Stimulated activated CD4-positive, alpha-beta T cell treated with anti-CD3 and anti-CD28 coated beads, Interleukin-1b, Interleukin-23, amount 100 ng/mL, for 48 hours (primary cell): Measurements from ENCODE around the gene MAD1L1.
"Not testable (repeated sequence)": the region's sequence is repeated elsewhere in the genome, so short reads cannot be mapped to it uniquely, and the experiment has no call there.

Experiments
- DNase-seq: peaks from one replicate; pipeline ENCODE4 v3.0.0-alpha.2; 2020

The MAD1L1 gene

DNA sequence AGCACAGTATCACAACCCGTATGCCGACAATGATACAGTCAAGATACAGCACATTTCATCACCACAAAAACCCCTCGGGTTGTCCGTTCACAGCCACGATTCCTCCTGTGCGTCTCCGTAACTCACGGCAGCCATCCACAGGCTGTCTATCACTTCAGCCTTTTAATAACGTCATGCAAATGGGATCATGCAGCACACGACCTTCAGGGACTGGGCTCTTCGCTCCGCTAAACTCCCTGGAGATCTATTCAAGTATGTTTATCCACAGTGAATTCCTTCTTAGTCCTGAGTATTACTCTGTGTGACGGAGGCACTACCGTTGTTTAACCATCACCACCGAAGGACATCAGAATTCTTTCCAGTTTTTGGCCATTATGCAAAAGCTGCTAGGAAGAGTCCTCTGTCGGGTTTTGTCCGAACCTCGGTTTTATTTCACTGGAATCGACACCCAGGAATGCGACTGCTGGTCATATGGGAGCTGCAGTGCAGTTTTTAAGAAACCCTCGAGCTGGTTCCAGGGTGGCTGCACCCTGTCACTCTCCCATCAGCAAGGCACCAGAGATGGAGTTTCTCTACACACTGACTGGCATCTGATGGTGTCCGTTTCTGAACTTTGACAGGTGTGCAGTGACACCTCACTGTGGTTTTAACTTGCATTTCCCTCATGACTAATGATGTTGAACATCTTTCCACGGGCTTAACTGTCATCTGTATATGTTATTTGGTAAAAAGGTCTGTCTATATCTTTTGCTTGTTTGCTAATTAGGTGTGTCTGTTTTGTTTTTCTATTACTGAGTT lies 193.6 kb downstream of the MAD1L1 start:
- DNase-seq: no peak

DNA sequence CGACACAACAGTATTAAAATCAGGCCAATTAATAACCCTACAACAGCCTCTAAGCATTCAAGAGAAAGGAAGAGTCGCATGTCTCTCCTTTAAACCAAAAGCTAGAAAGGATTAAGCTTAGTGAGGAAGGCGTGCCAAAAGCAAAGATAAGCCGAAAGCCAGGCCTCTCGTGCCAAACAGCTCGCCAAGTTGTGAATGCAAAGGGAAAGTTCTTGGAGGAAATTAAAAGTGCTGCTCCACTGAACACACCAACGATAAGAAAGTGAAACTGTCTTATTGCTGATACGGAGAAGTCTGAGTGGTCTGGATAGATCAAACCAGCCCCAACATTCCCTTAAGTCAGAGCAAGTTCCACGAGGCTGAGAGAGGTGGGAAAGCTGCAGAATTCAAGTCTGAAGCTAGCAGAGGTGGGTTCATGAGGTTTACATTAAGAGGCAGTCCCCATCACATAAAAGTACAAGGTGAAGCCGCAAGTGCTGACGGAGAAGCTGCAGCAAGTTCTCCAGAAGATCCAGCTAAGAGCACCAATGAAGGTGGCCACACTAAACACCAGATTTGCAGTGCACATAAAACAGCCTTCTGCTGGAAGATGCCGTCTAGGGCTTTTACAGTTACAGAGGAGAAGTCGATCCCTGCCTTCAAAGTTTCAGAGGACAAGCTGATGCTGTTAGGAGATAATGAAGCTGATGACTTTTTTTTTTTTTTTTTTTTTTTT lies 194.8 kb downstream of the MAD1L1 start:
- DNase-seq: no peak

DNA sequence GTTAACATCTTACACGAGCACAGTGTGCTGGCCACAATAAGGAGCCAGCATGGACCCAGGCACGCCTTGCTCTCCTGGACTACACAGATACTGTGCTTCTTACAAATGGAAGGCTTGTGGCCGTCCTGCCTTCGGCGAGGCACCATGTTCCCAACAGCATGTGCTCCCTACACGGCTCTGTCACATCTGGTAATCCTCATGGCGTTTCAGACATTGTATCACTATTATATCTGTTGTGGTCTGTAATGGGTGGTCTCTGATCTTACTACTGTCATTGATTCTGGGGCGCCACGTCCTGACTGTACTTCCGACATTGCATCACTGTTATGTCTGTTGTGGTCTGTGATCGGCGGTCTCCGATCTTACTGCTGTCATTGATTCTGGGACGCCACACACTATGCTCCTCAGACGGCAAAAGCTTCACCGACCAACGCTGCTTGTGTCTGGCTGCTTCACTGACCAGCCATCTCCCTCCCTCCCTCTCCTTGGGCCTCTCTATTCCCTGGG lies 195.4 kb downstream of the MAD1L1 start:
- no peak for DNase-seq

DNA sequence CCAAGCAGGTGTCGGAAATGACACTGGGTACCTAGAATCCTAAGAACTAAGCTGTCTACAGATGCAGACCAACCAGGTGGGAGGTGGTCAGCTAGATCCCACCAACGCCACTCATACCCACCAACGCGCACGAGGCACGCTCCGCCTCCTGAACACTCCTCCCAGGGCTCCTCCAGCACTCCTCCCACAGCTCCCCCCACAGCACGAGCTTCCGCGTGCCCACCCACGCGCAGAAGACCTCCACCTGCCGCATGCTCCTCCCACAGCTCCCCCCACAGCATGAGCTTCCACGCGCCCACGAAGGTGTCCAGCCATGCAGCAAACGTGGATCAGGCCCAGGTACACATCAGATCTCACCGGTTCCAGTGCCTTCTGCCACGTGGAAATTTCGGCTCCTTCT lies 196.0 kb downstream of the MAD1L1 start:
- no peak for DNase-seq

DNA sequence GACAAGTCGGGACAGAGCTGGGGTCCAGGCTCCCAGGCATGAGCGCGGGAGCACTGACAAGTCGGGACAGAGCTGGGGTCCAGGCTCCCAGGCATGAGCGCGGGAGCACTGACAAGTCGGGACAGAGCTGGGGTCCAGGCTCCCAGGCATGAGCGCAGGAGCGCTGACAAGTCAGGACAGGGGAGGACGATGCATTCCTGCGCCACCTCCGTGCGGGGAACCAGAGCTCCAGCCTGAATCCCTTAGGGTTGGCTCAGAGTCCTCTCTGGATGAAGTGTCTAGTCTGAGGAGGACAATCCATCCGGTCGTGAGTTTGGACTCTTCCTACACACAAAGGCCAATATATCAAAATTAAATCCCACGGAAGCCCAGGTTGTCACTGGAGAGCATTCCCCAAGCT lies 196.5 kb downstream of the MAD1L1 start:
- not testable (repeated sequence) for DNase-seq

DNA sequence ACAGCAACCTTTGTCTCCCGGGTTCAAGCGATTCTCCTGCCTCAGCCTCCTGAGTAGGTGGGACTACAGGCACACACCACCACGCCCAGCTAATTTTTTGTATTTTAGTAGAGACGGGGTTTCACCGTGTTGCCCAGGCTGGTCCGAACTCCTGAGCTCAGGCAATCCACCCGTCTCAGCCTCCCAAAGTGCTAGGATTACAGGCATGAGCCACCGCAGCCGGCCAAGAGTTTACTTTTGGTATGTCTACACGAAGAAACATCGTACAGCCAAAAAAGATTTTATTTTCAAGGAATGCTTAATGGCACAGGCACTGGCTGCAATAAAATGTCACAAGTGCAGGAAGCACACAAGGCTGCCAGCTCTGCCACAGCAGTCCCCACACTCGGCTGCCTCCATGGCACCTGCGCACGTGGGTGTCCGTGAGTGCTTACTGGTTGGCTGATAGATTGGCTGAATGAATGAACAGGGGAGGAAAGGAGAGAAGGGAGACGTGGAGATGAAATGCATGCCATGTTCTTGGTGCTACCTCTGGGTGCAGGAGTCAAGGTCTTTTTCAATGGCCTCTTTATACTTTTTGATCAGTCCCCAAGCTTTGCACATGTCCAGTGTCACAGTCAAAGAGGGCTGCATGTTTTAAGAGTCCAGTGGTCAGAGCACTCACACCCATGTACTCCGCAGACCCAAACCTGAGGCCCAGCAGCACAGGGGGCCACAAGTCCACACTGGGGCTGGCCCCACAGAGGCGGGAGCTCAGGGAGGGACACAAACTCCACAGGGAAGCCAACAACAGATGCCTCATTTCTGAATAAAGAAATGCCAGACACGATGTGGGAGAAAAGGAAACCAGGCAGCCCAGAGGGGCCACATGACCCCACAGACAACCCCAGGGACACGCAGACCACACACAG lies 198.2 kb downstream of the MAD1L1 start:
- DNase-seq: no peak

DNA sequence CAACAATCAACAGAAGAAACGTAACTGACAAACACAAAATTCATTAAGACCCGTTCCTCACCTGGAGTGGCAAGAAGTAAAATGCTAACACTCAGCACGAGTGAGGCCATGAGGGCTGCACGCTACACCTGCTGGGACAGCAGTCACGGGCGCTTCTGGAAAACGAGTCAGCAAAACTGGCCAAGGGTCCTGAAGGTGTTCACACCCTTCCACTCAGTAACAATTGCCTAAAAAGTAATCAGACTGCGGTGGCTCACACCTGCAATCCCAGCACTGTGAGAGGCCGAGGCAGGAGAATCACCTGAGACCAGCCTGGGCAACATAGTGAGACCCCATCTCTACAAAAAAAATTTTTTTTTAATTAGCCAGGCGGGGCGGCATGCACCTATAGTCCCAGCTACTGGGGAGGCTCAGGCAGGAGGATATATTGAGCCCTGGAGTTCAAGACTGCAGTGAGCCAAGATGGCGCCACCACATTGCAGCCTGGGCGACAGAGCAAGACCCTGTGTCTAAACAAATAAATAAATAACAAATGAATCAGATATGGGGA lies 199.1 kb downstream of the MAD1L1 start:
- no peak for DNase-seq

DNA sequence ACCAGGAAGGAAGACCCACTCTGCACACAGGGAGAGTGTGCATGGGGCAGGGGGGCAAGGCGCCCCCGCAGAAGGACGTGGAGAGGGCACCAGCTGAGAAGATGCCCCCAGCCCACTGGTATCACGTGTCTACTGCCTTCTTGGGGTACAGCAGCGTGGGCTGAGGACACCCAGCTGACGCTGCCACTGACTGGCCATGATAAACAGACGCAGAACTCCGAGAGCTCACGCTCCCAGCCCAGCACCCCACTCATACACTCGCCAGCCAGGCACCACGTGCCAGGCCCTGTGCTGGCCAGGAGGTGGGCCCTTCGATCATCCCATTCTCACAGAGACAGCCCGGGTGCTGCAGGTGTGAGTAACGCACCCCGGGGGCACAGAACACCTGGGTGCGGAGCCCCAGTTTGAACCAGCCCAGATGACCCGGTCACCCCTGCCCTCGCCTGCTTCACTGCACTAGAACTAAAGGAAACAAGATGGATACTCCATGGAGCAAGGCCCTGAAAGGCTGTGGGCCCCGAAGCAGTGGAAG lies 199.8 kb downstream of the MAD1L1 start:
- DNase-seq: no peak

DNA sequence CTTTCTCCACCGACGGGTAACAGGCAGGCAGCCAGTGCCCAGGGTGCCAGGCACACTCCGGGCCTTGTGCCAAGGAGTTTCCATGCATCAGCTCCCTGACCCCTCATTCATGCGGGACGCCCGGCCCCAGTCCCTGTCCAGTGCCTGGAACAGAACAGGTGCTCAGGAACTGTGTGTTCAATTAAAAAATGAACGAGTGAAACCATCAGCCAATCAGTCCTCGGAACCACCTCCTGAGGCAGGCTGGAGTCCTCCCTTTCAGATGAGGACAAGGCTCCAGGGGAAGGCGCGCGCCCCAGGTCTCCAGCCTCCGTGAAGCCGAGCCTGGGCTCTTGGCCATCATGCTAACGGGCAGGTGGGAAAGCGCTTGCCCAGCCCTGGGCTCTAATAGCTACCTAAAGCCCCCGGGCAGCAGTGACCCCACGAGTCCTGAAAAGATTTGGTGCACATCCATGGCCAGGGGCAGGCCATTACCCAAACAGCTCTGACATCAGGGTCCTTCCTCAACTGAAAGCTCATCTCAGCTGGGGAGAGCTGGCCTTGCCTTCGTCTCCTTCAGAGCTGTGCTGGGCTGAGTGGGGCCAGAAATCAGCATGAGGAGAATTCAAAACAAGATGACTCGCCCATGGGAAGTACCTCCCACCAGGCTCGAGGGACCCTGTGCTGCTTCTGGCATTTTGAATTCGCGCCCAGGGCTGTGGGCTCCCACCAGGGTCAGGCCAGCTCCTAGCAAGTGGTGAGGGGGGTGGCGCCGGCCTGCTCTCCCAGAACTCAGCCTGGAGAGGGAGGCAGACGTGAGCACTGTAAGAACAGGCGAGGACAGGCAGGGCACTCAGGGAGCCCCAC lies 200.5 kb downstream of the MAD1L1 start:
- no peak for DNase-seq

DNA sequence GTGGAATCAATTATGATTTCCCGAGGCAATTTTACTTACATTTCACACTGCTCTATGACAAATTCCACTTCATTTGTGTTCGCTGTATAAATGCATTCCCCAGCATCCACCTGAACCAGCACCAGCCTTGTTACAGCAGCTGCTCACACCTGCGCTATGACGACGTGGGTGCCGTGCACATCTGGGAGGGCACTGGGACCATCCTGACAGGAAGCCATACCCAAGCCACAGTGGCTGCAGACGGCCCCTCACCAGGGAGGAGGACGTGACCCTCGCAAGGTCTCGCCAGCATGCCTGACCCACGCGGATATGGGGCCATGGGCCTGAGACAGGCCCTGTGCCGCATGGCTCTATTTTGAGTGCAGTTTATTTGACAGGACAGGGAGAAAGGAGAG lies 201.3 kb downstream of the MAD1L1 start:
- DNase-seq: no peak

DNA sequence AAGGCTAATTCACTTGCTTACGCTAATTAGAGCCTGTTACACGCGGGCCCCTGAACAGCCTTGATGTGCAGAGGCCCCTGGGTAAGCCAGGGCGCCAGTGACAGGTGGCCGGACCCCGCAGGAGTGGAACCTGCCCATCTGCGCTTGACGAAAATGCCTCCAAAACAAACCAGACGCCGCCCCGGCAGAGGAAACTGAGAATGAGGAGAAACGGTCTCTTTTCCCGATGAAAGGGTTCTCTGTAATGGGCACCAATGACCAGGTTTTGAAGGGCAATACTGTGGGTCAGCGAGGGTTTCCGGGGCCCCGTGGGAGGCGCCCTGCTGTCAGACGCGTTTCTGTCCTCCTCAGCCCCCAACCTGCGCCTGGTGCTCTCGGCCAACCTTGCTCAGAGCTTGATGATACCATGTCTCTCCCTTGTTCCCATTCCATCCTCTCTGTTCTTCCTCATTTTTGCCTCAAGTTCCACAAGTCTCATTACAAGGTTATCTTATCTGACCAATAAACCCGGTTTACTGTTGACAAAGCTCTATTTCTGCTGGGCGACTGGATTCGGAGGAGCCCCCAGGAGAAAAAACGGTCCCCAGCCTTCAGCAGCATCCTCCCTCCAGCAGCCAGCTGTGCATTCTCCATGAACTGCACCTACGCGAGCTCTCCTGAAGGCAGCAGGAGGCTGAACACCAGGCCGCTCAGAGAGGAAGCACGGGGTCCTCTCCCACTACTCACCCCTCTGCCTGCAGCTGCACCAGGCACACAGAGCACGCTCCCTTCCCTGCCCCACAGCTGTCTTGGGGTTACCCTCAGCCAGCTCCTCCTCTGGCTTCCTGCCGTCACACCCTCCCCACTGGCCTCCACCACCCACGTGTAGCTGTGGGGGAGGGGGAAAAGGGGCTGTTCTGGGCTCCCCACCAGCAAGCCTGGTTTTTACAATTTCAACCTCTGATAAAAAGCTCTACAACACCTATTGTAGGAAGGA lies 202.0 kb downstream of the MAD1L1 start:
- DNase-seq: no peak

DNA sequence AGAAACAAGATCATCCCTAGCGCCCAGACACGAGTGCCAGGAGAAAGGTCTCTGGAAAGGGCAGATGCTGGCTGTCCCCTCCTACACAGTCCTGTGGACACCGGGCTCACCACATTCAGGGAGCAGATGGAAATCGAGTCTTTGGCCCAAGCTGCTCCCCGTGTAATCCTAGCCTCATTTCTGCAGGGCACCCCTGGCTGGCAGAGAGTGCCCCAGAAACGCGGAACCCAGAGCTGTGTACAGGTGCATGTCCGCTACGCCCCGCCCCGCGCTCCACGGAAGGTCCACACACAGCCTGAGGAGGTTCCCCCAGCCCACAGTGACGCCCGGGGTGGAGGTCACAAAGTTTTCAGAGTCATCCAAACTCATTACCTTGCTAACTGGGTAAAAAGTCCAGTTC lies 202.8 kb downstream of the MAD1L1 start:
- DNase-seq: no peak

DNA sequence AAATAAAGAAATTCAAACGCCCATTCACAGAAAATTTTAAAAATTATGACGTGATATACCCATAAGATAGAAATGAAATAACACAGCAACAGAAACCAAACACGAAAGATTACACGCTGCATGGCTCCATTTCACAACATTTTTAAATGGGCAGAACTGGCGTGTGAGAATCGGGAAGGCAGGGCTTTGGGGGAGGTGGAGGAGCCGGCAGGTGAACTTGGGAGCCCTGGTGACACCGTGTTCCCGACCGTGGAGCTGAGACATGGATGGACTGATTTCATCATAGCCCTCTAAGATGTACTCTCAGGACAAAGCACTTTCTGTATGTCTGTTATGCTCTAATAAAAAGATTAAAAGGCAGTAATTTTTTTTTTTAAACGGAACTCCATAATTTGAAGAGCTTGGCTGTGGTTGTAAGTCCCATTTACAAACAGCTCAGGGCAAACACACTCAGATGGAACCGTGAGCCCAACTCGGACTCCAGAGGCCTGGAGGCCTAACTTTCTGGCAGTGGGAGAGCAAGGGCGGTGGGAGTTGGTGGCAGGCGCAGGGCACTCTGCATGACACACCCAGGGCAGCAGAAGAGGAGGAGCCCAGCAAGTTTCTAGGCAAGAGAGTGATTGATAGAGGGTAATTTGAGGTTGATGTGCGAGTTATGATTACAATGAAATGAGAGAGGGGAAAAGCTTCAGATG lies 203.4 kb downstream of the MAD1L1 start:
- DNase-seq: no peak

DNA sequence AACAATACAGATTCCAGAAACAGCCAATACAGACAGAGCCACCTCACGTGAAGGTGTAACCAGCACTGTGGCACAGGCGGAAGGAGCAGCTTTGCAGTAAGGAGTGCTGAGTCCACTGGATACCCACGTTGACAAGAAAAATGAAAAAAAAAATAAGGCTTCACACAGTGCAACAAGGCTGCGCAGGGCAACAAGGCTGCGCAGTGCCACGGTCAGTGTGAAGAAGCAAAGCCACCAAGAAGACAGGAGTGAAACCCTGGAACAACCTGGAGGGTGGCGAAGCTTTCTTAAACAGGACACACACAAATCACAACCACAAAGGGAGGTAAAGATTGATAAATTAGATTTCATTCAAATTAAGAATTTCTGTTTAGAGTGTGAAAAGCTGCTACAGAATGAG lies 204.0 kb downstream of the MAD1L1 start:
- DNase-seq: no peak

DNA sequence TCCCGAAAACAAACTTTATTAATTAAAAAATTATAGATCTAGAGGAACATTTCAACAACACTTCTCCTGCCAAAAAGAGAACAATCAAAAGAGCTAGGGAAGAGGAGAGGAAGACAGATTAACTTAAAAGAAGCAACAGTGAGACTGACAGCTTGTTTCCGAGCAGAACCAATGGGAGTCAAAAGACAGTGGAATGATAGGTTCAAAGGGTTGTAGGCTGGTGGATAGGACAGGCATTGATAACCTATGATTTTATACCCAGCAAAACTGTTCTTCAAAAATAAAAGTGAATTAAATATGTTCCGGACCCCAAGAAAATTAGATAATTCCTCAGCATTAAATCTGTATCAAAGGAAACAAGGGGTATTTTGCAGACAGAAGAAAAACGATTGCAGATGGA lies 207.6 kb downstream of the MAD1L1 start:
- DNase-seq: no peak

DNA sequence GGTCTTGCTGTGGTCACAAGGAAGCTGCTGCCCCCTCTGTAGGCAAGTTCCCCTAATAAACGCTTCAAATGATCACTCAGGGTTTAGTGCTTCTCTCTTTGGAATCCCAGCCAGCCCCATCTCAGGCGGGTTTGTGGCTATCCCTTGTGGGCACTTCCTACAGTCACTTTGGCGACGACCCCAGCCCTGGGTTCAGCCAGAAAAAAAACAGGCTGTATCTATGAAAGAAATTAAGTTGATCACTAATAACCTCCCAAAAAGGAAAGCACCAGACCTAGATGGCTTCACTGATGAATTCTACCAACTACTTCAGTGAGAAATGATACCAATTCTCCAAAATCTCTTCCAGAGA lies 208.2 kb downstream of the MAD1L1 start:
- no peak for DNase-seq

DNA sequence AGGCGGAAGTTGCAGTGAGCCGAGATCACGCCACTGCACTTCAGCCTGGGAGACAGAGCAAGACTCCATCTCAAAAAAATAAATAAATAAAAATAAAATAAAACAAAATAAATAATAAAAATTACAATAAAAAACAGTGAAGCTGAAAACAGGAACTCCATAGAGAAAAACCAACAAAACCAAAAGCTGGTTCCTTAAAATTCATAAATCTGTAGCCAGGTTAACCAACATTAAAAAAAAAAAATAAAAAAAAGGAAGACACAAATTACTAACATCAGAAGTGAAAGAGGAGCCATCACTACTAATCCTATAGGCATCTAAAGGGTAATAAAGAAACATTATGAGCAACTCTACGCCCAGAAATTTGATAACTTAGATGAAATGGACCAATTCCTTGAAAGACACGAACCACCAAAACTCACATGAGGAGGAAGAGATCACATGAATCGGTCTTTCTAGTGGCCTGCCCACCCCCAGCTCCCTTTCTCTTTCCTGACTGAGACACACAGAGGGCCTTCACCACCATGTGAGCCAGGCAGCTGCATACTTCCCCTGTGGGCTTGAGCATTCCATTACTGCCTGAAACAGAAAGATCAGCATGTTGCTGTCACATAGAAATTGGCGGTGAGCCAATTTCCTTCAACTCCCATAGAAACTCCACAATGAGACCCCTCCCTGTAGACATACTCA lies 208.7 kb downstream of the MAD1L1 start:
- DNase-seq: no peak

DNA sequence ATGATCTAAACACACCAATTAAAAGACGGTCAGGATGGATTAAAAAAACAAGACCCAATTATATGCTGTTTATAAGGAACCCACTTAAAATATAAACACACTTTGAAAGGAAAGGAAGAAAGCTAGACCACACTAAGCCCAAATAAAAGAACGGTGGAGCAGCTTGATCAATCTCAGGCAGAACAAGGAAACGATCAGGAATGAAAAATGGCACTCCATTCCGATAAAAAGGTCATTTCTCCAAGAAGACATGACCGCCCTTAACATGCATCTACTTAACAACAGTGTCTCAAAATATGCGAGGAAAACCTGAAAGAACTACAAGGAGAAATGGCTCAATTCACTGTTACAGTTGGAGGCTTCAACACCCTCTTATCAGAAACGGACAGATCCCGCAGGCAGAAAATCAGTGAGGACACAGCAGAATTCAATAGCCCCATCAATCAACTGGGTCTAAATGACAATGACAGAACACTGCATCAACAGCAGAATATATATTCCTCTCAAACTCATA lies 210.0 kb downstream of the MAD1L1 start:
- DNase-seq: no peak

DNA sequence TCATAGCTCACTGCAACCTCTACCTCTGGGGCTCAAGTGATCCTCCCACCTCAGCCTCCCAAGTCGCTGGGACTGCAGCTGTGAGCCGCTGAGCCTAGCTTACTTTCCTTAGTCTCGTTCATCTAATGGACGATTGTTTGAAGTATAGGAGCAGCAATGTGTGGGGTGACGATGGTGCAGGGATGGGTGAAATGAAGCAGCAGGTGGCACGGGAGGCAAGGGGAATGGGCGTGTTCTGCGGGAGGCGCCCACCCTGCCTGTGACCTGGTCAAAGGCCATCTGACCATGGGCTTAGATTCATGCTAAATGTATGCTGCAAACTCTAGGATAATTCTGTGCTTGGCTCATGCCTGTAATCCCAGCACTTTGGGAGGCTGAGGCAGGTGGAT lies 210.7 kb downstream of the MAD1L1 start:
- no peak for DNase-seq
